HG03175 (cell line): ENCODE results near the gene KCNJ4.
"Not testable (repeated sequence)": the region's sequence is repeated elsewhere in the genome, so short reads cannot be mapped to it uniquely, and the experiment has no call there.

Experiments
- ATAC-seq: cut with Tn5 transposase; IDR thresholded peaks from one replicate; pipeline ENCODE4 v1.9.1; 2021; ENCODE audit warnings: mild to moderate bottlenecking, moderate library complexity; ENCODE audit not compliant: unreplicated experiment

Gene KCNJ4

DNA sequence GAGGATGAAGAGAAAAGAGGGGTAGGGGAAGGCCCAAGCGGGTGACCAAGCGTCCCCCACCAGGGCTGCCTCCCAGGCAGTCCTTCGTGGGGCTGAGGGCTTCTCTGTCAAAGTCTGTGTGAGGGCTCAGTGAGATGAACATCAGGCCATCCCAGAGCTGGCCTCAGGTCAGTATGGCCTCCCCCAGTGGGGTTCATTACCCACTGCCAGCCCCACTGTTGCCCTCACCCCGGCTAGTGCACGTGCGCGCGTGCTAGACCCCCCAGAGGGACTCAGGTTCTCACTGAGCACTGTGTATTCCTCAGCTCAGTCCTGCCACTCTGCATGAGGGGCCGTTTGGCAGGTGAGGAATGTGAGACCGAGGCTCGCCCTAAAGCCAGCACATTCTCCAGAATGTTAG, 16.2 kb upstream of the KCNJ4 start:
- no peak for ATAC-seq

DNA sequence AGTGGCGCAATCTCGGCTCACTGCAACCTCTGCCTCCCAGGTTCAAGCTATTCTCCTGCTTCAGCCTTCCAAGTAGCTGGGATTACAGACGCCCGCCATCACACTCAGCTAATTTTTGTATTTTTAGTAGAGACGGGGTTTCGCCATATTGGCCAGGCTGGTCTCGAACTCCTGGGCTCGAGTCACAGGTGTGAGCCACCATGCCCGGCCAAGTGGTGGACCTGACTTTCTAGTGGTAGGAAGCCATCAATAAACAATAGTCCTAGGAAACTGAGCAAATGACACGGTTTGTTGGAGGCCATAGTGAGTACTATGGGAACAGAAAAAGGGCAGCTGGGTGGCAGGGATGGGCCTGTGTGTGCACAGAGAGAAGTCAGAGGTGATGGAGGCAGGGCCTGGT, 15.2 kb upstream of the KCNJ4 start:
- ATAC-seq, result not testable (repeated sequence)

DNA sequence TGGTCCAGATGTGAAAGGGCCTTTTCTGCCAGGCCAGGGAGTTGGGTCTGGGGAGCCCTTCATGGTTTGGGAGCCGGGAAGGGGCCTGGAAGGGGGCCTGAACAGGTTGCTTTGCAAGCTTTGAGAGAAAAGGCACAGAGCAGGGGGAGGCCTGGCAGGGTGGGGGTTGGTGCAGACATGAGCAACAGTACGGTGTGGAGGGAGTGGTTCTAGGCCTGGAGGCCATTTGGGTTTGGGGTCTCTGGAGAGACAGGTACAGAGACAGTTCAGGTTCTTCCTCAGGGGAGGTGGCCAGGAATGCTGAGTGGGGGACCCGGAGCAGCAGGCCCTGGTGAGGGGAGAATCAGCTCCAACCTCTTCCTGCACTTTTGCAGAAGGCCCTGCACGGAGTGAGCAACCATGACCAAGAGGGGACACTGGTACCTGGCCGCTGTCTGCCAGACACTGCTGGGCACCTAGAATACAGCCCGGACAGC, 14.3 kb upstream of the KCNJ4 start:
- ATAC-seq, result no peak

- no peak for ATAC-seq
Observed at GRCh38 chr22:38468443-38469305, 13.7 kb upstream of the KCNJ4 start.

DNA sequence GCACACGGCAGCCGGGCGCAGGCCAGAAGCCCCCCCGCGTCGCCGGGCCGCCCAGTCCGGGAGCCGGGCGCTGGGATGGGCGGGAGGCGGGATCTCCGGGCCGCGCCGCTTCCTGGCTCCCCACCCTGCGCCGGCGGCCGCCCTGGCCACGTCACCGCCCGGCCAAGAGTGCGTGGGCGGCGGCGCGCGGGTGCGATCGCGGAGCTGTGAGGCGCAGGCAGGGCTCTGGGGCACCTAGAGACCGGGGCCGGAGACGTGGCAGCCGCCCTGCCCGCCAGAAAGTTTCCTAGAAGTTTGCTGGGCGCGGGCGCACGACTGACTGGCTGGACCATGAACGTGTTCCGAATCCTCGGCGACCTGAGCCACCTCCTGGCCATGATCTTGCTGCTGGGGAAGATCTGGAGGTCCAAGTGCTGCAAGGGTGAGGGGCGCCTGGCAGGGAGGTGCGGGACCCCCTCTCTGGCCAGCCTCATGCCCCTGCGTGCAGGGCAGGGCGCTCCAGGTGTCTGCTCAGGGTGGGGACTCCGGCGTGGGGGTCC, 13.0 kb upstream of the KCNJ4 start, which contains the start of gene KDELR3:
Gene KDELR3 (plus strand): TSS at position 193 of the 539 bp plus-strand sequence. CDS start 138 bp downstream, at position 331.
- ATAC-seq, result no peak

GRCh38 chr22:38467438-38467903, 12.5 kb upstream of the KCNJ4 start:
- no peak for ATAC-seq

DNA sequence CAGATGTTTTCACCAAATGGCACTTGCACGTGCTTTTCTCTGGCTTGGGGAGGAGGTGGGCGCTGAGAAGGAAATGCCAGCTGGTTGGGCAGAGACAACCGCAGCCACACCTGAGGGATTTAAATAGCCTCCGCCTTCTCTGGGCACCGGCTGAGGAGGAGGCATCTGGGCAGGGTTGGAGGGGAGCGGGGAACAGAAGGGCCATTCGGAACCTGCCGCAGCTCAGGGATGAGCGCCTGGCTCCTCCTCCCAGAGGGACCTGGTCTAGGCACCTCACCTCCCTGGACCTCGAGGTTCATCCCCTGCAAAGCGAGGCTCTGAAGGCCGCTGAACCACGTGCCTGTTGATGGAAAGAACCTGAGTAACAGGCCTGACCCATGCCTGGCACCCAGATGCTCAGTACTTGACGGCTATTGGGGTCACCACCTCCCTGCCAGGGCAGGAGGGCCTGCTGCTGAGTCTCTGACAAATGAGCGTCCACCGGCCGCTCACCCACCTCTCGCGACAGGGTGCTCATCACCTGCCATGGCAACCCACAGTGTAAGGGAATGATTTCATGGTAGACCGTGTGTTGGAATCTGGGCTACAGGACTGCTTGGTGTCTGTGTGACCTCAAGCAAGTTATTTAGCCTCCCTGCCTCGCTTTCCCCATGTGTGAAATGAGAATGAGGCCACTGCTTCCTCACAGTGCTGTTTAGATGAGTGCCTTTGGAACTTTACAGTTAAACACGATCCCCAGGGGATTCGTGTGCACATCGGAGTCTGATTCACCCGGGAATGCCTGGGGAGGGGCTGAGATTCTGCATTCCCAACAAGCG, 10.9 kb upstream of the KCNJ4 start:
- no peak for ATAC-seq

- ATAC-seq, result no peak
Observed at GRCh38 chr22:38464992-38465672, 10.1 kb upstream of the KCNJ4 start.

GRCh38 chr22:38462960-38463784, 8.2 kb upstream of the KCNJ4 start:
- no peak for ATAC-seq

- no peak for ATAC-seq
Observed at GRCh38 chr22:38461414-38462081, 6.5 kb upstream of the KCNJ4 start.

GRCh38 chr22:38461057-38461413, 6.0 kb upstream of the KCNJ4 start:
- no peak for ATAC-seq

DNA sequence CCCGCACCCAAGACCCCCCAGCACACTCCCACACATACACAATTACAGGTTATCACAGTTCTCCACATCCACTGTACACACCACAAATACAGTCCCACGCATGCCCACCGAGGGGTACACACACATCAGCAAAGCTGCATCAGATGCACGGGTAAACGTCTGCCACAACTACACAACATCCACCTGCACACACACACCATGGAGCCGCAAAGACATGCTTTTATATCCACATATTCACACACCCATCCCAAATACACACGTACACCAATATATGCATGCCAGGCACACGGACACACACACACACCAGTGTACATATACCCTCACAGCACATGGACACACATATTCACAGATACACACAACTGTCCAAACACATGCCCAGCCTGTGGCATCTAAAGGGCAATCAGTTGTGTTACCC, 5.4 kb upstream of the KCNJ4 start:
- ATAC-seq, result no peak

- no peak for ATAC-seq
Observed at GRCh38 chr22:38456841-38457699, 2.1 kb upstream of the KCNJ4 start.

GRCh38 chr22:38456272-38456835, 1.4 kb upstream of the KCNJ4 start:
- ATAC-seq, result no peak

- no peak for ATAC-seq
Observed at GRCh38 chr22:38455530-38456271, 702 bp upstream of the KCNJ4 start.

- no peak for ATAC-seq
Observed at GRCh38 chr22:38454353-38455075, 485 bp downstream of the KCNJ4 start.

DNA sequence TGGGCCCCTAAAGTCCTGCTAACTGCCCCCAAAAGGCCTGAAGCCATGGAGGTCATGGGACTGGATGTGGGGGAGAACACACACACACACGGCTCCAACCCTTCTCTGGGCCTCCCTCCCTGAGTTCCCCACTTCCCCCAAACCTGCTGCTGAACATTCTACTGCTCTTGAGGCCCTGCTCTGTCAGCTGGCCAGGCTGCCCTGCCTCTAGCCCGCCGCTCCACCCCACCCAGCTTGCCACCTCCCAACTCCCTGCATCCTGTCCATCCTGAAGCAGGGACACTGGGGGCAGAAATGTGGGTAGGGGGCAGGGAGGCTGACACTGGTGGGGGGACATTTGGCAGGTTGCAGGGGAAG, 1.0 kb downstream of the KCNJ4 start:
- ATAC-seq, result no peak
